Astrocyte (in vitro differentiated cells and primary cell): ENCODE measurements around the gene ARSA. TPM values are rescaled to one million over a fixed set of nuclear protein-coding genes. Genes with fewer than 3 reads are reported as not detected.

Experiments used
- DNase-seq: peaks from one replicate; pipeline ENCODE4 v3.0.0-alpha.2; 2010; ENCODE audit warnings: low read depth
- FAIRE-seq: peaks from 2 replicates; lab custom pipeline; 2011; peaks lifted over from hg19 to GRCh38; lab: Jason Lieb, UNC
- H2AFZ ChIP-seq: 2 replicates; pipeline ENCODE4 v1.6.0; 2012; ENCODE audit warnings: low read depth, low read length, inconsistent platforms
- H3K27ac ChIP-seq: 2 replicates; pipeline ENCODE4 v1.5.1; 2011; ENCODE audit warnings: low read depth, low read length, inconsistent platforms
- H3K27me3 ChIP-seq: 2 replicates; pipeline ENCODE4 v1.6.0; 2011; ENCODE audit warnings: low read length, inconsistent platforms; ENCODE audit not compliant: insufficient read depth
- H3K36me3 ChIP-seq: 2 replicates; pipeline ENCODE4 v1.5.1; 2011; ENCODE audit warnings: low read length, inconsistent platforms; ENCODE audit not compliant: insufficient read depth
- H3K4me1 ChIP-seq: 2 replicates; pipeline ENCODE4 v1.5.1; 2011; ENCODE audit warnings: low read length, inconsistent platforms; ENCODE audit not compliant: insufficient read depth
- H3K4me2 ChIP-seq: 2 replicates; pipeline ENCODE4 v1.6.0; 2012; ENCODE audit warnings: low read length, inconsistent platforms
- H3K4me3 ChIP-seq: 2 replicates; pipeline ENCODE4 v1.5.1; 2011; ENCODE audit warnings: low read depth, mild to moderate bottlenecking, low read length, inconsistent platforms; ENCODE audit not compliant: insufficient read depth
- H3K79me2 ChIP-seq: 2 replicates; pipeline ENCODE4 v1.6.0; 2012; ENCODE audit warnings: mild to moderate bottlenecking, low read length, inconsistent platforms; ENCODE audit not compliant: insufficient read depth
- H3K9ac ChIP-seq: 2 replicates; pipeline ENCODE4 v1.6.0; 2012; ENCODE audit warnings: mild to moderate bottlenecking, low read length, inconsistent platforms
- H3K9me3 ChIP-seq: 2 replicates; pipeline ENCODE4 v1.5.1; 2012; ENCODE audit warnings: low read depth, mild to moderate bottlenecking, low read length, inconsistent platforms; ENCODE audit not compliant: insufficient read depth
- H4K20me1 ChIP-seq: 2 replicates; pipeline ENCODE4 v1.6.0; 2012; ENCODE audit warnings: low read length, inconsistent platforms; ENCODE audit not compliant: insufficient read depth
- H3K27ac Mint-ChIP-seq: one replicate; pipeline ENCODE4 v1.8.0; 2021; ENCODE audit warnings: mild to moderate bottlenecking, mixed read lengths; ENCODE audit not compliant: unreplicated experiment
- H3K27me3 Mint-ChIP-seq: one replicate; pipeline ENCODE4 v1.8.0; 2021; ENCODE audit warnings: low read depth, mixed read lengths; ENCODE audit not compliant: unreplicated experiment
- H3K36me3 Mint-ChIP-seq: one replicate; pipeline ENCODE4 v1.8.0; 2021; ENCODE audit warnings: low read depth, mixed read lengths; ENCODE audit not compliant: unreplicated experiment
- H3K4me1 Mint-ChIP-seq: one replicate; pipeline ENCODE4 v1.8.0; 2021; ENCODE audit warnings: low read depth, mixed read lengths; ENCODE audit not compliant: unreplicated experiment
- H3K4me3 Mint-ChIP-seq: one replicate; pipeline ENCODE4 v1.8.0; 2021; ENCODE audit warnings: mild to moderate bottlenecking, moderate library complexity, mixed read lengths; ENCODE audit not compliant: unreplicated experiment
- H3K9me3 Mint-ChIP-seq: one replicate; pipeline ENCODE4 v1.8.0; 2021; ENCODE audit warnings: mild to moderate bottlenecking, mixed read lengths; ENCODE audit not compliant: unreplicated experiment
- EZH2 ChIP-seq: IDR thresholded peaks from 2 replicates; pipeline ENCODE4 v1.6.1; 2012; ENCODE audit warnings: mild to moderate bottlenecking, low read length, inconsistent platforms; ENCODE audit not compliant: insufficient read depth
- total RNA-seq: library from RNA; stranded (reverse); gene quantifications from 2 replicates; pipeline ENCODE4 v1.2.1, GENCODE V29; 2021
- TF ChIP-seq, protein P1 (sequence below): IDR thresholded peaks from 2 replicates; pipeline ENCODE4 v1.5.1; 2011; ENCODE audit warnings: low read depth, mild to moderate bottlenecking, inconsistent platforms, low read length, moderate library complexity; ENCODE audit not compliant: insufficient read depth

The ARSA gene
- total RNA-seq, 1 donor from 2014 or later, result 25.5 TPM

DNA sequence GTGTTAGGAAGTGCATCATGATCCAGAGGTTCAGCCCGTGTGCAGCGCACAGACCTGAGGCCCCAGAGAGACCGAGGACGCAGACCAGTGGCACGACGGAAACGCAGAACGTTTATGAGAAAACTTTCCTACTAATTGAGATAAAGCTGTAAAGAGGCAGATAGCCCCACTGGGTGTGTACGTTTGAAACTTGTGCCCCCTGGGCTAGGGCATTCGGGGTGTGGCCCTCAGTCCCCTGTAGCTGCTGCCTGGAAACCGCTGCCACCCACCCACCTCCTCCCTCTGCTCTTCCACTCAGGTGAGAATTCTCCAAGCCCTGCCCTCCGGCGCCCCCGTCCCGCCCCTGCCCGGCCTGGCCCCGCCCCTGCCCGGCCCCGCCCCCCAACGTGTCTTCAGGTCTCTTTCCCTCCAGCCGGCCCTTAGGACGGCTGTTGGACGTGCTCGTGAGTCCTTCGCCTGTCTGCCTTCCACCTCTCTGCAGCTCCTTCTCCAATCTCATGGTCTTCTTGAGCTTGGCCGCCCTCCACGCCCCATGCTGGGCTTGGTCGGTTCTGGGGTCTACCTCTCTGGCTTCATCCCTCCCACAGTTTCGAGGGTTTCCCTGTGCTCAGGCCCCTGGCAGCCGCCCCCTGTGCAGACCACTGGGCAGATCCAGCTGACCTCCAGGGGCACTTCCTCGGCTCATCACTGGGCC is 15.3 kb downstream of the ARSA start:
- Mint-ChIP-seq H3K4me3 (no peak overlapping the region), H3K36me3 (no peaks in the 10 kb centered on the region), H3K9me3 (no peaks in the 10 kb centered on the region), H3K27me3 (peaks cover 55% of the 10 kb centered on the region), H3K4me1 (no peaks in the 10 kb centered on the region), H3K27ac (no peak overlapping the region)
- no peak overlapping the region for H3K4me3 ChIP-seq
- H3K4me1 ChIP-seq, result no peaks in the 10 kb centered on the region
- peaks cover 7% of the 10 kb centered on the region for H3K27me3 ChIP-seq
- H3K4me2 ChIP-seq, result no peak overlapping the region
- no peaks in the 10 kb centered on the region for H3K36me3 ChIP-seq
- no peak overlapping the region for H2AFZ ChIP-seq
- H3K27ac ChIP-seq, result no peak overlapping the region
- DNase-seq, result no peak
- TF ChIP-seq, protein P1, sequence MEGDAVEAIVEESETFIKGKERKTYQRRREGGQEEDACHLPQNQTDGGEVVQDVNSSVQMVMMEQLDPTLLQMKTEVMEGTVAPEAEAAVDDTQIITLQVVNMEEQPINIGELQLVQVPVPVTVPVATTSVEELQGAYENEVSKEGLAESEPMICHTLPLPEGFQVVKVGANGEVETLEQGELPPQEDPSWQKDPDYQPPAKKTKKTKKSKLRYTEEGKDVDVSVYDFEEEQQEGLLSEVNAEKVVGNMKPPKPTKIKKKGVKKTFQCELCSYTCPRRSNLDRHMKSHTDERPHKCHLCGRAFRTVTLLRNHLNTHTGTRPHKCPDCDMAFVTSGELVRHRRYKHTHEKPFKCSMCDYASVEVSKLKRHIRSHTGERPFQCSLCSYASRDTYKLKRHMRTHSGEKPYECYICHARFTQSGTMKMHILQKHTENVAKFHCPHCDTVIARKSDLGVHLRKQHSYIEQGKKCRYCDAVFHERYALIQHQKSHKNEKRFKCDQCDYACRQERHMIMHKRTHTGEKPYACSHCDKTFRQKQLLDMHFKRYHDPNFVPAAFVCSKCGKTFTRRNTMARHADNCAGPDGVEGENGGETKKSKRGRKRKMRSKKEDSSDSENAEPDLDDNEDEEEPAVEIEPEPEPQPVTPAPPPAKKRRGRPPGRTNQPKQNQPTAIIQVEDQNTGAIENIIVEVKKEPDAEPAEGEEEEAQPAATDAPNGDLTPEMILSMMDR, result no peak
- no peaks in the 10 kb centered on the region for H3K9me3 ChIP-seq
- no peaks in the 10 kb centered on the region for H4K20me1 ChIP-seq
- no peak overlapping the region for H3K9ac ChIP-seq
- no peak for FAIRE-seq
- H3K79me2 ChIP-seq, result no peaks in the 10 kb centered on the region

GRCh38 chr22:50612168-50612527 is 15.8 kb downstream of the ARSA start:
- H3K4me1 Mint-ChIP-seq, result no peaks in the 10 kb centered on the region
- H3K4me3 Mint-ChIP-seq, result no peak overlapping the region
- H3K79me2 ChIP-seq, result no peaks in the 10 kb centered on the region
- H3K27me3 Mint-ChIP-seq, result peaks cover 60% of the 10 kb centered on the region
- H2AFZ ChIP-seq, result no peak overlapping the region
- H3K27ac ChIP-seq, result no peak overlapping the region
- H3K9ac ChIP-seq, result no peak overlapping the region
- no peak overlapping the region for H3K4me2 ChIP-seq
- peaks cover 2% of the 10 kb centered on the region for H3K9me3 Mint-ChIP-seq
- no peak overlapping the region for H3K4me3 ChIP-seq
- TF ChIP-seq, protein P1, result no peak
- TF ChIP-seq EZH2, result no peak
- no peaks in the 10 kb centered on the region for H4K20me1 ChIP-seq
- peaks cover 11% of the 10 kb centered on the region for H3K27me3 ChIP-seq
- no peaks in the 10 kb centered on the region for H3K9me3 ChIP-seq
- no peaks in the 10 kb centered on the region for H3K4me1 ChIP-seq
- no peak overlapping the region for H3K27ac Mint-ChIP-seq
- no peaks in the 10 kb centered on the region for H3K36me3 Mint-ChIP-seq
- FAIRE-seq (no peak), DNase-seq (no peak)
- no peaks in the 10 kb centered on the region for H3K36me3 ChIP-seq

GRCh38 chr22:50611341-50612060 is 16.5 kb downstream of the ARSA start:
- FAIRE-seq (no peak), DNase-seq (no peak)
- no peak overlapping the region for H3K27ac Mint-ChIP-seq
- Histone ChIP-seq H3K4me1 (no peaks in the 10 kb centered on the region), H3K4me2 (no peak overlapping the region), H3K4me3 (no peak overlapping the region), H4K20me1 (no peaks in the 10 kb centered on the region), H3K79me2 (no peaks in the 10 kb centered on the region), H3K9me3 (no peaks in the 10 kb centered on the region), H3K27me3 (peaks cover 11% of the 10 kb centered on the region), H3K9ac (no peak overlapping the region), H3K27ac (no peak overlapping the region), H2AFZ (no peak overlapping the region), H3K36me3 (no peaks in the 10 kb centered on the region)
- H3K9me3 Mint-ChIP-seq, result peaks cover 2% of the 10 kb centered on the region
- TF ChIP-seq, protein P1, result no peak
- no peak for TF ChIP-seq EZH2
- peaks cover 64% of the 10 kb centered on the region for H3K27me3 Mint-ChIP-seq
- no peak overlapping the region for H3K4me3 Mint-ChIP-seq
- no peaks in the 10 kb centered on the region for H3K36me3 Mint-ChIP-seq
- no peaks in the 10 kb centered on the region for H3K4me1 Mint-ChIP-seq
